Activated CD4-positive, alpha-beta T cell treated with anti-CD3 and anti-CD28 coated beads for 36 hours (primary cell): Measurements from ENCODE around the gene VPS45. TPM values are rescaled to one million over a fixed set of nuclear protein-coding genes. Genes with fewer than 3 reads are reported as not detected.

ENCODE experiments used
- ATAC-seq: fragments of 200-7000 bp; cut with Tn5 transposase; one replicate; pipeline ENCODE4 v1.10.0; 2021; ENCODE audit warnings: mild to moderate bottlenecking, moderate library complexity
- CTCF ChIA-PET: fragments of 350-600 bp; sonication (Branson Sonifier 250); formaldehyde crosslinking; loops from one replicate; lab custom pipeline; 2021; ENCODE audit warnings: antibody characterized with exemption; lab: Charles Lee
- POLR2A ChIA-PET: fragments of 350-600 bp; sonication (Branson Sonifier 250); formaldehyde crosslinking; loops from one replicate; lab custom pipeline; 2021; ENCODE audit warnings: antibody characterized with exemption, inconsistent platforms; lab: Charles Lee
- DNase-seq: peaks from one replicate; pipeline ENCODE4 v3.0.0-alpha.2; 2020
- H3K27ac Mint-ChIP-seq: one replicate; pipeline ENCODE4 v1.8.0; 2021; ENCODE audit warnings: mixed read lengths
- H3K27me3 Mint-ChIP-seq: one replicate; pipeline ENCODE4 v1.8.0; 2021; ENCODE audit warnings: mixed read lengths
- H3K36me3 Mint-ChIP-seq: one replicate; pipeline ENCODE4 v1.8.0; 2021; ENCODE audit warnings: low read depth, mixed read lengths
- H3K4me1 Mint-ChIP-seq: one replicate; pipeline ENCODE4 v1.8.0; 2021; ENCODE audit warnings: mixed read lengths
- H3K4me3 Mint-ChIP-seq: one replicate; pipeline ENCODE4 v1.8.0; 2021; ENCODE audit warnings: mild to moderate bottlenecking, moderate library complexity, mixed read lengths
- H3K9me3 Mint-ChIP-seq: one replicate; pipeline ENCODE4 v1.8.0; 2021; ENCODE audit warnings: low read depth, mixed read lengths
- intact Hi-C, 2 experiments: fragments of 100-400 bp; cut with DNase I in 1 of 2; cut with micrococcal nuclease in 1 of 2; formaldehyde crosslinking; loops; one replicate each; pipeline versions ENCODE4 v1.14.2 to v1.15.1; 2022 to 2024; cut with DNase I, micrococcal nuclease
- total RNA-seq, 2 experiments: library from RNA; stranded (reverse); gene quantifications; one replicate each; pipeline ENCODE4 v1.2.3, GENCODE V29; 2021

VPS45 gene
- total RNA-seq, 2 experiments from 2014 or later = 18.5 to 20.6 TPM

DNA sequence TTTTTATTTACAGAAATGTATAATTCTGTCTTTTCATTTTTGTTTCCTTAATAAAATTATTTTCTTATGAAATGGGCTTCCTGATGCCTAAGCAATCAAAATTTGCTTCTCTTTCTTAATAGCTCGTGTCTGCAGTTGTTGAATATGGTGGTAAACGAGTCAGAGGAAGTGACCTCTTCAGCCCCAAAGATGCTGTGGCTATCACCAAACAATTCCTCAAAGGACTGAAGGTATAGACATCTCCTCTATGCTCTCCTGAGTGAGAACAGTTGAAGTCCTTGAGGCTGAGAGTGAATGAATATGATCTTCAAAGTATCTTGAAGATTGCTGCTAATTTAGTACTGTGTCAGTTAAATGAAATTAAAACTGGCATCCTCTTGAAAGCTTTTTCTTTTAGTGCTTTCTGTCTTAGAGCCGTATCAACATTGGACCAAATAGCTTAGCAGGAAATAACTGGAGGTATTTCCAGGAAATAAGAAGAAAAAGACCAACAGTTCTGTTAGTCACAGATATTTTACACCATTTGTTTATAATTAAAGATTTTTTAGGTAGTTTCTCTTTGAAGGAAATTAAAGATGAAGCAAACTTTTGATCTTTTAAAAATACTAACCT lies 24.7 kb downstream of the VPS45 start:
- no peak for DNase-seq
- CTCF ChIA-PET = interaction anchor here (0.6 to 1.7 kb wide), 5 partner anchors 10 to 130 kb away, joined by 3 to 5 read pairs (median 3); no protein-coding TSS in a partner anchor
- H3K36me3 Mint-ChIP-seq = peaks cover 24% of the 10 kb centered on the region
- POLR2A ChIA-PET = no interaction called here
- intact Hi-C loops = no loop called here
- peak overlapping the region; percentile 11 for H3K27ac Mint-ChIP-seq
- peaks cover 12% of the 10 kb centered on the region for H3K4me1 Mint-ChIP-seq
- H3K9me3 Mint-ChIP-seq = no peaks in the 10 kb centered on the region
- no peak overlapping the region for H3K4me3 Mint-ChIP-seq
- H3K27me3 Mint-ChIP-seq = no peaks in the 10 kb centered on the region
- no peak for ATAC-seq

DNA sequence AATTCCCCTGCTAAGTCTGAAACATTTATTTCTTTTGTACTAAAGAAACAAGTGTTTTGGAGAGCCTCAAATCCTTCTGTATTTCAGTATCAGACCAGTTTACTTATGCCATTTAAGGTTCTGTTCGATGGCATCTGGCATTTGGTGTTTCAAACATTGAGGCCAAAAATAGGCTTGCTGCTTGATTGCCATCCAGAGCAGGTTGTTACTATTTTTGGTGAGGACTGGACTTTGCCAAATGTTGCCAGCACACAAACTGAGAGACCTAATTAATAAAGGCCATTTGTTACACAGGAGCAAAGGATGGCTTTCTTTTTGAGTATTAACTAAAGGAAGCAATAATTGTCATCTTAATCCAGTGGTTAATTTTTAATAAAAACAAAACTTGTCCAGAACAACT lies 26.2 kb downstream of the VPS45 start:
- Mint-ChIP-seq H3K9me3 (no peaks in the 10 kb centered on the region), H3K4me1 (peaks cover 12% of the 10 kb centered on the region), H3K27ac (no peak overlapping the region), H3K4me3 (no peak overlapping the region), H3K36me3 (peaks cover 22% of the 10 kb centered on the region), H3K27me3 (no peaks in the 10 kb centered on the region)
- ATAC-seq (no peak), DNase-seq (no peak)
- intact Hi-C loops = no loop called here
- CTCF ChIA-PET = interaction anchor here (1.2 kb wide), 1 partner anchor 13 kb away, joined by 4 read pairs; no protein-coding TSS in a partner anchor
- POLR2A ChIA-PET = no interaction called here

DNA sequence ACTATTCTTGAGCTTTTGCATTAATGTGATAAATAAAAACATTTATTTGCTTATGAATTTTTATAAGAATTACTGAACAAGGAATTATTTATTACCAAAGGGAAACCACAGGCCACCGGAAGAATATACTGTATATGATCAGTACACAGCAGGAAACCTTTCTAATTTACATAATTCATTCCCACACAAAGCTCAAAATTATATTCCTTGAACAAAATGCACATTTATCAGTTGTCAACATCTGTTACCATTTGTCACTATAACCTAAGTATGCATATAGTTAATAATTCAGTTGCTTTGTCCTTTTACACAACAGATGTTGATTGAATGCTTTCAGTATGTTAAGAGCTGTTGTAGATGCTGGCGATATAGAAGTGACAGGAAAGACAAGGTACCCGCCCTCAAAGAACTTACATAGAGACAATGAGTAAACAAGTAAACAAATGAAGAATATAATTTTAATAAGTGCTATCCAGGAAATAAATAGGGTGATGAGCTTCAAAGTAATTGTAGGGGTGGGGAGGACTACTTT lies 27.2 kb downstream of the VPS45 start:
- H3K9me3 Mint-ChIP-seq = no peaks in the 10 kb centered on the region
- H3K4me1 Mint-ChIP-seq = peaks cover 10% of the 10 kb centered on the region
- ChIA-PET POLR2A (no interaction called here), CTCF (interaction anchor here (0.8 to 1.2 kb wide), 3 partner anchors 14 to 74 kb away, joined by 3 to 4 read pairs (median 4); no protein-coding TSS in a partner anchor)
- ATAC-seq = no peak
- no peak overlapping the region for H3K27ac Mint-ChIP-seq
- DNase-seq = no peak
- H3K36me3 Mint-ChIP-seq = peaks cover 20% of the 10 kb centered on the region
- H3K4me3 Mint-ChIP-seq = no peak overlapping the region
- H3K27me3 Mint-ChIP-seq = no peaks in the 10 kb centered on the region
- intact Hi-C loops = no loop called here

DNA sequence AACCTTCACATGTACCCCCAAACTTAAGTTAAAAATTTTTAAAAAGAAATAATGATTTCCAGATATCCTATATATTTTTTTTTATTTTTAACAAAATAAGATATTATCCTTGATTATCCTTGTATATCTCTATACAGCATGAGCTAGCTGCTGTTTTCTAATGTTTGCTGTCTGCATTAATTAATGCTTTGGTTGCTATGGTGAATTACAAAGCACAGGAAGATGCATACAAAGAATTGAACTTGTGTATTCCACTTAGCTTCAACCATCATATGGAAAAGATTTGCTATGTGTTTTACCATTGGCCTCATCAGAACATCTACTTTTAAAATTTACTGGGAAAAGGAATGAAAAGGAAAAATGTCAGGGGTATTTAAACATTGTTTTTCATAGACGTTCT lies 35.4 kb downstream of the VPS45 start:
- peaks cover 48% of the 10 kb centered on the region for H3K4me1 Mint-ChIP-seq
- intact Hi-C loops = no loop called here
- H3K4me3 Mint-ChIP-seq = no peak overlapping the region
- no peak for DNase-seq
- no peaks in the 10 kb centered on the region for H3K9me3 Mint-ChIP-seq
- ATAC-seq = no peak
- ChIA-PET POLR2A (interaction anchor here (0.5 to 0.6 kb wide), 2 partner anchors 17 to 201 kb away, joined by 4 to 11 read pairs; no protein-coding TSS in a partner anchor), CTCF (interaction anchor here (1.3 to 2.1 kb wide), 3 partner anchors 11 to 141 kb away, joined by 3 to 5 read pairs (median 3); no protein-coding TSS in a partner anchor)
- H3K27me3 Mint-ChIP-seq = no peaks in the 10 kb centered on the region
- peaks cover 13% of the 10 kb centered on the region for H3K36me3 Mint-ChIP-seq
- no peak overlapping the region for H3K27ac Mint-ChIP-seq

DNA sequence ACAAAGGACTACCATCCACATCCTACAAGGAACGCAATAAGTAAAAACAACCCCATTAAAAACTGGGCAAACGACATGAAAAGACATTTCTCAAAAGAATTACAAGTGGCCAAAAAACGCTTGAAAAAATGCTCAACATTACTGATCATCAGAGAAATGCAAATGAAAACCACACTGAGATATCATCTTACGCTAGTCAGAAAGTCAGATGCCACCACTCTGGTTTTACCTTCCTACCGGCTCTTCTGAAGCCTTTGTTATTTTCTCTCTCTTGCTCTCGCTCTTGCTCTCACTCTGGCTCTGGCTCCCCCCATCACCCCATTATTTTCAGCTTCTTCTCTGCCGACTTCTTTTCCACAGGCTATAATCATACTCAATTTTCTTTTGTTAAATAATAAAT lies 38.8 kb downstream of the VPS45 start:
- ChIA-PET POLR2A (interaction anchor here (0.5 kb wide), 1 partner anchor 362 kb away, joined by 3 read pairs; no protein-coding TSS in a partner anchor), CTCF (no interaction called here)
- DNase-seq = no peak
- ATAC-seq = peak; percentile 69
- peak overlapping the region; percentile 72 for H3K27ac Mint-ChIP-seq
- H3K4me3 Mint-ChIP-seq = no peak overlapping the region
- intact Hi-C loops = no loop called here
- H3K9me3 Mint-ChIP-seq = no peaks in the 10 kb centered on the region
- H3K4me1 Mint-ChIP-seq = peaks cover 77% of the 10 kb centered on the region
- H3K36me3 Mint-ChIP-seq = peaks cover 8% of the 10 kb centered on the region
- H3K27me3 Mint-ChIP-seq = no peaks in the 10 kb centered on the region

DNA sequence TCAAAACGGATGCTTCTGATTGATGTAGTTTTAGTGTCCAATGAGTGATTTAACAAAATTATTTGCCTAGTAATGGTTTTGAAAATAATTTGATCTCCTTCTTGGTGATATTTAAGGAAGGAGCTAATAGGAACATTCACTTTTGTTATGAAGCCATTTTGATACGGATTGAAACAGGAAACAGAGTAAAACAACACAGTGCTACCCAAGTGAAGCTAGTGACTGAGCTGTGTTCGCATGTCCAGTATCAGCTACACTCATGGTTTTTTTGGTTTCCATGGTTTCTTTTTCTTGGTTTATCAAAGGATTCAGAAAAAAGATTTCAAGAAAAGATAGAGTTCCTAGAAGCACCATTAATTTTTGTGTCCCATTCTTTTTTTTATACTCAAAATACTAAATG lies 42.0 kb downstream of the VPS45 start:
- intact Hi-C loops = no loop called here
- ATAC-seq (peak; percentile 69), DNase-seq (no peak)
- no peaks in the 10 kb centered on the region for H3K27me3 Mint-ChIP-seq
- no peaks in the 10 kb centered on the region for H3K9me3 Mint-ChIP-seq
- H3K27ac Mint-ChIP-seq = peak overlapping the region; percentile 90
- ChIA-PET POLR2A (interaction anchor here (0.6 kb wide), 2 partner anchors 27 to 255 kb away, joined by 3 read pairs; partner anchors contain the start of gene RPRD2), CTCF (interaction anchor here (0.8 to 1.9 kb wide), 6 partner anchors 22 to 148 kb away, joined by 3 to 9 read pairs (median 4); no protein-coding TSS in a partner anchor)
- H3K4me1 Mint-ChIP-seq = peaks cover 67% of the 10 kb centered on the region
- peaks cover 29% of the 10 kb centered on the region for H3K36me3 Mint-ChIP-seq
- no peak overlapping the region for H3K4me3 Mint-ChIP-seq

DNA sequence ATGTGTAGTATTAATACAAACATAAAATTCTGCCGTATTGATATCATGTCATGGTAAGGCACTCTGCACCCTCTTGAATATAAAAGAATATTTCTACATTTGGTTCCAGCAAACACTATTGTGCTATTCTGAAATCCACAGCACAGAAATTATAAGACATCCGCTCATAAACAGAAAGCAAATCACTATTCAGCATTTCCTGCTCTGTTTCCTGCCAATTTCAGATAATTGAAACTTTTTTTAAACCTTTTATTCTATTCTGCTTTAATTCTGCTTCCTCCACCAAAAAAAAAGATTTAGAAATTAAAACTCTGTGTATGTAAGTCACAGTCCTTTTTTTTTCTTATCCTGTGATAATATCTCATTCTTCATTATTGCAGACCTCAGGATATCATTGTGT lies 42.5 kb downstream of the VPS45 start:
- DNase-seq = no peak
- ATAC-seq = no peak
- H3K27ac Mint-ChIP-seq = peak overlapping the region; percentile 90
- H3K27me3 Mint-ChIP-seq = no peaks in the 10 kb centered on the region
- intact Hi-C loops = loop anchor here in 1 of 2 experiments (5.0 kb wide), 1 partner anchor 42 kb away; no protein-coding TSS in a partner anchor
- peaks cover 2% of the 10 kb centered on the region for H3K9me3 Mint-ChIP-seq
- ChIA-PET CTCF (interaction anchor here (0.8 to 1.9 kb wide), 4 partner anchors 21 to 148 kb away, joined by 3 to 5 read pairs (median 4); no protein-coding TSS in a partner anchor), POLR2A (interaction anchor here (0.6 kb wide), 1 partner anchor 26 kb away, joined by 3 read pairs; no protein-coding TSS in a partner anchor)
- H3K4me3 Mint-ChIP-seq = peak overlapping the region; percentile 55
- peaks cover 31% of the 10 kb centered on the region for H3K36me3 Mint-ChIP-seq
- peaks cover 65% of the 10 kb centered on the region for H3K4me1 Mint-ChIP-seq

DNA sequence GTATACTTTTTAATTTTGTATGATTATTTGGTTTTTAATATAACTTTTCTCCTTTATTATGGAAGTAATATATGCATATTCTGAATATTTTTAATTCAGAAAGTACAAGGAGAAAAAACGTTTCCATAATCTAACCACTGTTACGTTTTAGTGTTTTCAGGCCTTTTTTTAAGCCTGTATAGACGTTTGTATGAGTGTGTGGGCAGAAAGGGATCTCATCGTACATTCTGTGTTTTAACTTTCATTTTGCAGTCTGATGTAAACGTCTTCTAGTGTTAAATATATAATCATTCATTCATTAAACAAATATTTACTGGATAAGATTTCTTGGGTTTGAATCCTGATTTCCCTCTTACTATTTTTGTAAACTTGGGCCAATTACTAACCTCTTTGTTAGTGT lies 44.1 kb downstream of the VPS45 start:
- POLR2A ChIA-PET = no interaction called here
- Mint-ChIP-seq H3K4me1 (peaks cover 49% of the 10 kb centered on the region), H3K4me3 (peak overlapping the region; percentile 55), H3K27ac (peak overlapping the region; percentile 59), H3K9me3 (peaks cover 11% of the 10 kb centered on the region), H3K27me3 (no peaks in the 10 kb centered on the region), H3K36me3 (peaks cover 32% of the 10 kb centered on the region)
- intact Hi-C loops = loop anchor here in 1 of 2 experiments (5.0 kb wide), 1 partner anchor 41 kb away; no protein-coding TSS in a partner anchor
- DNase-seq = no peak
- CTCF ChIA-PET = no interaction called here
- ATAC-seq = peak; percentile 42

DNA sequence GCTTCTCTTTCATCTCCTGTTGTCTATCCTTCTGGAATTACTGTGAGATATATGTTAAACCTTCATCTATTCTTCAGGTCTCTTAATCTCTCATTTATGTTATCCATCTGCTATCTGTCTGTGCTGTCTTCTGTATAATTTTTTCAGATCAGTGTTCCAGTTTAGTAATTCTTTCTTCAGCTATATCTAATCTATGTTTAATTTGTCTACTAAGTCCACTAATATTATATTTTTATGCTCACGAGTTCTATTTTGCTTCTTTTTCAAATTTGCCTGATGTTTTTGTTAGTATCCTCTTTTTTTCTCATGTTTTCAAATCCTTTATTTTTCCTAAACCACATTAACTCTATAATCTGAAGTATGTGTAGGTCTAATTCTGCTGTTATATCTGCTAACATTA lies 47.5 kb downstream of the VPS45 start:
- H3K27ac Mint-ChIP-seq = no peak overlapping the region
- ChIA-PET POLR2A (no interaction called here), CTCF (no interaction called here)
- H3K9me3 Mint-ChIP-seq = peaks cover 11% of the 10 kb centered on the region
- H3K4me3 Mint-ChIP-seq = no peak overlapping the region
- peaks cover 20% of the 10 kb centered on the region for H3K4me1 Mint-ChIP-seq
- intact Hi-C loops = no loop called here
- ATAC-seq = no peak
- H3K27me3 Mint-ChIP-seq = no peaks in the 10 kb centered on the region
- no peak for DNase-seq
- peaks cover 32% of the 10 kb centered on the region for H3K36me3 Mint-ChIP-seq

DNA sequence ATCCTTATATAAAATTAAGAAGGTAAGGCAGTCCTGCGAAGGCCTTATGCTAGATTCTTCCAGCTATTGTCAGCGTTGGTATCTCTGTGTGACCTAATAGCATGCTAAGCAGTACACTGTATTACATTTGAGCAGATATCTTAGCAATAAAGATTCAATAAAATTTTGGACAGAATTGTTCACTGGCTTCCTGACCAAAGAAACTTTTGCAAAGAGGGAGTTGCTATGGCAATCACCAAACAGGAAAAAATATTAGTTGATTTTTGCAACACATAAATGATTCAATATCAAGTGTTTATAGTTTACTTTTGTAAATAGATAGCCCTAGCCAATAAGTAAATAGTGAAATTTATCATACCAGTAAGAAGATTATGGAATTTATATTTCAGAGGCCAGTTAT lies 51.1 kb downstream of the VPS45 start:
- H3K36me3 Mint-ChIP-seq = peaks cover 22% of the 10 kb centered on the region
- no peak overlapping the region for H3K27ac Mint-ChIP-seq
- no peak overlapping the region for H3K4me3 Mint-ChIP-seq
- intact Hi-C loops = no loop called here
- ATAC-seq (no peak), DNase-seq (no peak)
- ChIA-PET POLR2A (no interaction called here), CTCF (interaction anchor here (0.6 to 1.2 kb wide), 2 partner anchors 10 to 41 kb away, joined by 3 to 4 read pairs; no protein-coding TSS in a partner anchor)
- H3K9me3 Mint-ChIP-seq = peaks cover 11% of the 10 kb centered on the region
- no peaks in the 10 kb centered on the region for H3K27me3 Mint-ChIP-seq
- H3K4me1 Mint-ChIP-seq = peaks cover 14% of the 10 kb centered on the region

DNA sequence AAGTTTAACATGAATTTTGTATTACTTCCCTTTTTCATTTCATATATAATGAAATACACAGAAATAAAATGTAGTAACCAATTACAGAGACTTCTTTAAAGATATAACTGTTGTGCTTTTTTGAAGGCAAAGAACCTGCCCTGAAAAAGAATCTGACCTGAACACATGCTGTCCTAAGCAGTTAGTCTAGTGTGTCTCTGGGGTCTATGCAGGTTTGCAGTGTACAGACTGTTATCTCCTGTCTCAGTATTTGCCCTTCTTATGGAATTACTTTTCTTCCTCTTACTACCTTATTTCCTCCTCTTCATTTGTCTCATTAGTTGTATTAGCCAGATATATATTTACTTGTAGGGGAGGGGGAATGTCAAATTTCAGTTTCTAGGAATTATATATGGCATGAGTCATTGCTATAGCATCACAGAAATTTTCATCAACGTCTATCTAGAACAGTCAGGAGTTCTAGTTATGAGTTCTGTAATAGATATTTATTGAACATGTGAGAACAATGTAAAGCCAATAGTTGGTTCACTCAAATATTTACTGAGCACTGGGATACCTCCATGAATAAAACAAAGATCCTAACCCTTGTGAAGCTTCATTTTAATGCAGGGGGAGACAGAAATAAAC lies 53.8 kb downstream of the VPS45 start:
- Mint-ChIP-seq H3K4me1 (peaks cover 14% of the 10 kb centered on the region), H3K4me3 (no peak overlapping the region), H3K9me3 (no peaks in the 10 kb centered on the region), H3K27me3 (no peaks in the 10 kb centered on the region), H3K36me3 (peaks cover 6% of the 10 kb centered on the region), H3K27ac (no peak overlapping the region)
- POLR2A ChIA-PET = no interaction called here
- no peak for DNase-seq
- CTCF ChIA-PET = interaction anchor here (0.9 kb wide), 1 partner anchor 66 kb away, joined by 3 read pairs; no protein-coding TSS in a partner anchor
- intact Hi-C loops = no loop called here
- no peak for ATAC-seq
